GM19193 (cell line): Measurements from ENCODE around the gene LRCH2.

Experiments used
- POLR2A ChIP-seq: IDR thresholded peaks from 4 replicates; pipeline ENCODE4 v1.6.1; 2011; ENCODE audit not compliant: insufficient read depth, insufficient read length; ENCODE audit errors: extremely low read depth

Gene LRCH2

DNA sequence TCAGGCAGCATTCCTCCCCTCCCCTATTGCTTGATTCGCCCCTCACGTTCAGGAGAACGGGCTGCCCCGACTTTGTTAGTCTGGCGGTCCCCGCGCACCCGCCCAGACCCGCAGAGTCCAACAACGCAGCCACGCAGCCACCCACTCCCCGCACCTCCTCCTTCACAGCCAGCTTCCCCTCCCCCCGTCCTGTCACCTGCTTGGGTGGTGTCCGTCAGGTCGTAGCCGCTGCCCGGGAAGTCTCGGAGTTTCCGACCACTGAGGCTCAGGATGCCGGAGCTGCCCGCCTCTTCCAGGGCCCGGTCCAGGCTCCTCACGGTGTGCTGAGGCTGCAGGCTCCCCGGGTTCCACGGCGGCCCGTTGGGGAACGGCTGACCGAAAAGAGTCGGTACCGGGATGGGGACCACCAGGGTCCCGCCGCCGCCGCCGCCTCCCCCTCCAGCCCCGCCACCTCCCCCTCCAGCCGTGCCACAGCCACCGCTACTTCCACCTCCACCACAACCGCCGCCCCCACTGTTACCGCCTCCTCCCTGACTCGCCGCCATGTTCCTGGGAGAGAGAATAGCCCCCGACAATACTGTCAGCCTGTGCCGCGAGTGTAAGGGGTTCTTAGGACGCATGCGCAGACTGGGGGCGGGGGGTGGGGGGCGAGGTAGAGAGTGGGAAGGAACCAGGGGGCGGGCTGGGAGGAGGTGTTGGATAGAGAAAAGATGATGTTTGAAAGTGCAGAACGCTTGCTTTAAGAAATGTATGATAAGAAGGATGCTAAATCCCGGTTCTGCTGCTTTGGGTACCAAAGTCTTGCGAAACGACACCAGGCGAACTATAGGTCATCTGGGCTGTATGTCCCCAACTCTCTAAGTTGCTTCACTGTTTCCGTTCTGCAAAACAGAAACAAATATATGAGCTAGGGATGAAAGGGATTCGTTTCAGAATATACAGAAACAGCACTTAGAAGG lies at the start of gene LRCH2:
Gene LRCH2 (minus strand): TSS at position 600 of the 959 bp plus-strand sequence. CDS start 55 bp downstream, at position 545.
- TF ChIP-seq POLR2A, result no peak

DNA sequence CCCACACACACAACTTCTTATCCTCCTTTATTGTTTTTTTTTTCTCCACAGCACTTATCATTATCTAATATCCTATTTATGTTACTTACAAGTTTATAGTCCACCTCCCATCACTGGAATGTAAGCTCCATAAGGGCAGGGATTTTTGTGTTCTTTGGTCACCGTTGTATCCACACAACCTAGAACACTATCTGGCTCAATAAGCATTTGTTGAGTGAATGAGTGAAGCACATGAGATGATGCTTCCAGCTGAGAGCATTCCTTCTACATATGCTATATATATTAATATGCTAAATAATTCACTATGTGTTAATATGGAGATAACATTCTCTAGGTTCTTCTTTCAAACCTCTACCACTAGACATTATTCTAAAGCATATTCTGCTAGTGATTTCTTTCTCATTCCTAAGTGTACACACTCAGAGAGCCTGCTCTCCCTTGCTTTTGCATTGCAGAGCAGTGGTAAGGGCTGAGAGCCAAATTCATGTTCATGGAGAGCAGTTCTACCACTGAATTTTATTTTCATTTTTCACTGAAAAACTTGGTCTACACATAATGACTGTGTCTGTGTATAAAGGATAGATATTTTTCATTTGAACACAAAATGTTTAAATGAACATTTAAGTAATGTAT lies 35.3 kb upstream of the LRCH2 start:
- TF ChIP-seq POLR2A, result no peak

- TF ChIP-seq POLR2A, result no peak
These were observed 34.5 kb upstream of the LRCH2 start for GRCh38 chrX:115268421-115268820.

- no peak for TF ChIP-seq POLR2A
These were observed 32.4 kb upstream of the LRCH2 start for GRCh38 chrX:115266300-115266699.

- no peak for TF ChIP-seq POLR2A
These were observed 30.1 kb upstream of the LRCH2 start for GRCh38 chrX:115264009-115264408.

GRCh38 chrX:115261148-115261547 lies 27.3 kb upstream of the LRCH2 start:
- no peak for TF ChIP-seq POLR2A

DNA sequence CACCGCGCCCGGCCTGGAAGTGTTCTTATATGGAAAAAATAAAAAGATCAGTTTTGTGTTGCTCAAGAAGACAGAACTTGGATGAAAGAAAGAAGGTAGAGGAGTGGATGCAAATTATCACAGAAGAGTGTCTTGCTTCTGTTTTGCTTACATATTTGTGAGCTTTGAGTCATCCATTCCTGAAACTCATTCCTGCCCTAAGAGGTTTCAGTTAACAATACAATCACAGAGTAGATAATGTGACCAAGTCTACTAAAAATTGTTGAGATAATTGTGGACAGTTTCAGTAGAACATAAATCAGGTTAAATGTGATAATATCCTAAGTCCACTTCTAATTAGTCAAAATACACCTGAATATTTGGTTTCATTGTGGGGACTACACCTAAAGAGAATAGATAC lies 26.4 kb upstream of the LRCH2 start:
- TF ChIP-seq POLR2A, result no peak

- no peak for TF ChIP-seq POLR2A
These were observed 25.5 kb upstream of the LRCH2 start for GRCh38 chrX:115259238-115259875.

DNA sequence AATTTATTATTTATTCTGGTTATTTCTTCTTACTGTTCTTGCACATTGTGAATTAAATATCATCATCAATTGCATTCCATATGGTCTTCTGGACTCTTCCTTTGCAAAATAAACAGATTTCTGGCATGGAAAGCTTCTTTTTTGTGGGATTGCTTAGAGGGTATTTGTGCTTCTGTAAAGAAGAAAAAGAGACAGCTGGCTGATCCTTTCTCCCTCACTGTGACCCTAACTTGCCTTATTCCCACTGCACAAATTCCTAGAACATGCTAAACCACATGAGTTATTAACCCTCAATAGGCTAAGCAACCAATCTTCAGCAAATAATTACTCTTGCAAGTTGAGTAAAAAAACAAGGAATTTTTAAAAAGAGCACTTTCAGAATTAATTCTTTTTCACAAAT lies 23.8 kb upstream of the LRCH2 start:
- no peak for TF ChIP-seq POLR2A

GRCh38 chrX:115255003-115255402 lies 21.1 kb upstream of the LRCH2 start:
- TF ChIP-seq POLR2A, result no peak

- TF ChIP-seq POLR2A, result no peak
These were observed 17.8 kb upstream of the LRCH2 start for GRCh38 chrX:115251458-115252233.

DNA sequence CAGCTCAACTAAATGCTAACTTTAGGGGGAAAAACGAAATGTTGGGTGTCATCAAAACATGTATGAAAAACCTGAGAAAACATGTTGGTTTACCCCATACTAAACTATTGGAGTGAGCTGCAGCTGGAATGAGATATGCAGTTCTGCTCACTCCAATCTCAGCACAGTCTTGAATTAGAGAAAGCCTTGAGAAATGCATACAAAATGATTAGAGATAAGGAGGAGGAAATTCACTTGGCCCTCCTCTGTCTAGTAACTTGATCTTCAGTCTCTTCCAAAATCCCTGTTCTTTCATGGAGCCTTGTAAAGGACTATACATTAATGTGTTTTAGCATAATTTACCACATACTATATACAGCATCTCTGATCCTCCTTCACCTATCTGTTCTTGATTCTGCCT lies 3.2 kb upstream of the LRCH2 start:
- no peak for TF ChIP-seq POLR2A

DNA sequence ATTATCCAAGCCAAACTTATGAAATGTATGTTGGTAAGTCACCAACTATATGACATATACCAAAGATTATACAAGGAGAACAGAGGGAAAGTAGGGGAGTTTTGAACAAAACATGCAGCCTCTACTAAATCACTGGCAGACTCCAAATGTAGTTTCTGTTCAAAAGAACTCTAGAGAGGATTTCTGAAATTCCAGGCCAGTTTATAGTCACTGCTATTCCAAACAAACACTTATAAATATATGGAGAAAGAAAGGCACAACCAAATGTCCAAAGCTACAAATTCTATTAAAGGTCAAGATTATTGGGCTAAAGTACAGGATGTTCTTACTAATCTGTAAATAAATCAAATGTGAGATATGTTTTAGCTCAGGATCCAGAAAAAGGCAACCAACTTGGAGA lies 2.7 kb upstream of the LRCH2 start:
- no peak for TF ChIP-seq POLR2A

DNA sequence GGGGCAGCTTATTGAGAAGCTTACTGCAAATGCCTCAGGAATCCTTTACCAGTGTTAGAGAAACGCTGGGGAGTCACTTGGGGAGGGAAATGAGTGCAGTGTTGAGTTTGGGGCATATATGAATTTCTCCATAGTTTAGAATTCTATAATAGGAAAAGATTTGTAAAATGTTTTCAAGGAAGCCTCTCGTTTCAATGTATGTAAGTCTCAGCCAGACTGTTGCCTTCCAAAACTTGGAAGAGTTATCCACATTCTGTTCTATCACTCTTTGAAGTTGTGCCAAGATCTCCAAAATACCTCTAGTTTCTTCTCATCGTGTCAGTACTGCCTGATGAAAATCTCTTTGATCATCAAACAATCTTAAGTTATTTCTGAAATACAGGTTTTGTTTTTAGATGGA lies 565 bp upstream of the LRCH2 start:
- TF ChIP-seq POLR2A, result no peak
